ENCODE data around the gene IKZF2. TPM values are rescaled to one million over a fixed set of nuclear protein-coding genes. Genes with fewer than 3 reads are reported as not detected.

IKZF2 gene
- total RNA-seq, 1 experiment from 2014 or later, result 3.0 TPM

DNA sequence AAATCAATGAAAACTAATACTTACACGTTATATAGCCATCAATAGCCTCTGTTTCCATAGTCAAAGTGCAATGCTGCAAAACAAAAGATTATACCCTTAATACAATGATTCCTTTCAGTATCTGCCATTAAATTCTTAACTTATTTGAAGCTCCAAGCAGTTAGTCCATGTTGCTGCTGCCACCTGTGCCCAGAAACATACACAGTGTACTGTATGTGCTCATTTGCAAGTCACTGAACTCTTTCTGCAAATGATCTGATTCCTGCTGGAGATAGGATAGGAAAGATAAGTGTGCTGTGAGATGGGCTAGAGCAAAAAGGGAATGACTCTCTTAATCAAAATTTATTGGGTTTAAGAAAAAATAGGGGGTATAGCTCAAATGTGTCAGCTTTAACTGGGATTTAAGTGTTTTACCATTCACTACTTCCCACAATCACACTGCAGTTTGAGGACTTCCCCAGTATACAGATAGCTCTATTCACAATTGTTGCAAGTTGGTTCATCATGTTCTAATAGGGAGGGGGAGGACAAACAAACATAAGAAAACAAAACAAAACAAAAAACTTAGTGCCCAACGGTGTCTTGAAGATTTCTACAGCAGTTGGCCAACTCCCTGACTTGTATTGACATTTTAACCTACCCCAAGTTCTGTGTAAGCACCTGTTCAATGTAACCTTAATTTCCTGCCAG, 2.7 kb downstream of the IKZF2 start:
- Histone ChIP-seq H4K20me1 (ENCODE audit: control insufficient read depth, insufficient read depth, insufficient read length) (no peaks in the 10 kb centered on the region), H2BK120ac (ENCODE audit: low read depth, low read length, poor library complexity, severe bottlenecking) (no peak overlapping the region), H2AFZ (ENCODE audit: low read length) (no peak overlapping the region), H3K27me3 (ENCODE audit: insufficient read depth, low read length) (no peaks in the 10 kb centered on the region), H2BK20ac (ENCODE audit: low read depth, low read length, poor library complexity, severe bottlenecking) (no peak overlapping the region), H3K23ac (ENCODE audit: insufficient read length, low read depth, low read length) (no peak overlapping the region), H2BK12ac (ENCODE audit: insufficient read length, low read depth, low read length) (no peak overlapping the region), H3K27ac (ENCODE audit: insufficient read length, low read depth, low read length) (no peak overlapping the region), H3K9ac (ENCODE audit: extremely low read depth, insufficient read length, low read length) (no peak overlapping the region), H3K79me1 (ENCODE audit: insufficient read depth, low read depth, low read length, poor library complexity, severe bottlenecking) (no peaks in the 10 kb centered on the region), H4K5ac (ENCODE audit: insufficient read length, low read depth, low read length) (no peak overlapping the region), H3T11ph (ENCODE audit: low read length) (no peak overlapping the region), H4K8ac (replicated peaks; ENCODE audit: insufficient read length, low read depth, low read length) (no peak overlapping the region), H2BK15ac (ENCODE audit: low read depth, low read length) (no peak overlapping the region), H2BK5ac (ENCODE audit: insufficient read length, low read length) (no peak overlapping the region), H3K4me2 (ENCODE audit: insufficient read depth, insufficient read length, low read length) (no peak overlapping the region), H3K79me2 (ENCODE audit: insufficient read depth, low read length) (no peaks in the 10 kb centered on the region), H3K18ac (ENCODE audit: insufficient read length, low read depth, low read length) (no peak overlapping the region), H4K91ac (ENCODE audit: insufficient read length, low read depth, low read length) (no peak overlapping the region), H3K4me1 (ENCODE audit: insufficient read depth, low read length) (no peaks in the 10 kb centered on the region), H3K56ac (ENCODE audit: insufficient read length, low read depth, low read length) (no peak overlapping the region), H2AK5ac (ENCODE audit: insufficient read length, low read length) (no peak overlapping the region), H3K23me2 (ENCODE audit: insufficient read length, low read depth, low read length, poor library complexity, severe bottlenecking) (peaks cover 2% of the 10 kb centered on the region), H3K4ac (ENCODE audit: low read depth, low read length) (no peak overlapping the region), H3K9me3 (ENCODE audit: control insufficient read depth, low read depth, low read length) (no peaks in the 10 kb centered on the region), H3K14ac (ENCODE audit: insufficient read depth, low read length) (no peak overlapping the region)
- no peaks in the 10 kb centered on the region for H3K9me3 Mint-ChIP-seq
- WGBS (ENCODE audit: extremely low coverage, insufficient read length, low lambda C conversion rate), result no CpG with 5 or more reads among the region's 2 CpGs
- TF ChIP-seq, protein P1, sequence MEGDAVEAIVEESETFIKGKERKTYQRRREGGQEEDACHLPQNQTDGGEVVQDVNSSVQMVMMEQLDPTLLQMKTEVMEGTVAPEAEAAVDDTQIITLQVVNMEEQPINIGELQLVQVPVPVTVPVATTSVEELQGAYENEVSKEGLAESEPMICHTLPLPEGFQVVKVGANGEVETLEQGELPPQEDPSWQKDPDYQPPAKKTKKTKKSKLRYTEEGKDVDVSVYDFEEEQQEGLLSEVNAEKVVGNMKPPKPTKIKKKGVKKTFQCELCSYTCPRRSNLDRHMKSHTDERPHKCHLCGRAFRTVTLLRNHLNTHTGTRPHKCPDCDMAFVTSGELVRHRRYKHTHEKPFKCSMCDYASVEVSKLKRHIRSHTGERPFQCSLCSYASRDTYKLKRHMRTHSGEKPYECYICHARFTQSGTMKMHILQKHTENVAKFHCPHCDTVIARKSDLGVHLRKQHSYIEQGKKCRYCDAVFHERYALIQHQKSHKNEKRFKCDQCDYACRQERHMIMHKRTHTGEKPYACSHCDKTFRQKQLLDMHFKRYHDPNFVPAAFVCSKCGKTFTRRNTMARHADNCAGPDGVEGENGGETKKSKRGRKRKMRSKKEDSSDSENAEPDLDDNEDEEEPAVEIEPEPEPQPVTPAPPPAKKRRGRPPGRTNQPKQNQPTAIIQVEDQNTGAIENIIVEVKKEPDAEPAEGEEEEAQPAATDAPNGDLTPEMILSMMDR (conservative IDR thresholded peaks at IDR 0.05), result no peak
- peaks cover 9% of the 10 kb centered on the region for H3K27me3 Mint-ChIP-seq (ENCODE audit: low read depth)
- H3K36me3 Mint-ChIP-seq (ENCODE audit: insufficient read depth in 1 of 3, low read depth in 3 of 3), result no peaks in the 10 kb centered on the region
- peak overlapping the region; percentile 86 to 90; a peak in 4 of 5 replicates for H3K4me3 Mint-ChIP-seq
- no peak overlapping the region; a peak in 1 of 7 replicates for H3K27ac Mint-ChIP-seq
- H3K4me1 Mint-ChIP-seq, result peaks cover 24 to 29% of the 10 kb centered on the region in 2 experiments
- DNase-seq, result no peak
